Cerebellar nuclear complex (tissue), 1 donor: ENCODE results near the gene MYBPHL.

Experiments
- DNase-seq, 2 experiments: peaks; one replicate each; lab custom pipeline; 2025; lab: John Stamatoyannopoulos, UW

MYBPHL gene

GRCh38 chr1:109306832-109307273 is at the start of gene MYBPHL:
Gene MYBPHL (minus strand): TSS chr1:109307011. CDS start chr1:109306991, 20 bp downstream.
- DNase-seq: no peak

- DNase-seq: no peak
Measured at GRCh38 chr1:109356505-109356904, 49.7 kb upstream of the MYBPHL start.

- no peak for DNase-seq
Measured at GRCh38 chr1:109354929-109355328, 48.1 kb upstream of the MYBPHL start.

DNA sequence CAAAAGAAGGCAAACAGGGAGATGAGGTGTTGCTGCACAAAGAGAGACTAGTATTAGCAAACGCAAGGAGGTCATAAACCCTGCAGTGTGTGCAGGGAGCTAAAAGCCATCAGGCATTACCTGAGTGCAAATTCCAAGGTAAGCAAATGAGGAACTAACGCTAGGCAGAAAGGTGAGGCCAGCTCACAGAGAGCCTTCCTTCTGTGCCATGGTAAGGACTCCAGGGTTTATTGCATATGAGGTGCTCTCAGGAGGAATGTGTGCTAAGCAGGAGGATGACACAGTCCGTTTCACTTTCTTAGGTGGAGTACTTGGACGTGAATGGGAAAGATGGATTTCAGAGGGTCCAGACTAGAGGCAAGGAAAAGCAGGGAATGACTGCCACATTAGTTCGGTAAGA is 44.6 kb upstream of the MYBPHL start:
- DNase-seq: no peak

DNA sequence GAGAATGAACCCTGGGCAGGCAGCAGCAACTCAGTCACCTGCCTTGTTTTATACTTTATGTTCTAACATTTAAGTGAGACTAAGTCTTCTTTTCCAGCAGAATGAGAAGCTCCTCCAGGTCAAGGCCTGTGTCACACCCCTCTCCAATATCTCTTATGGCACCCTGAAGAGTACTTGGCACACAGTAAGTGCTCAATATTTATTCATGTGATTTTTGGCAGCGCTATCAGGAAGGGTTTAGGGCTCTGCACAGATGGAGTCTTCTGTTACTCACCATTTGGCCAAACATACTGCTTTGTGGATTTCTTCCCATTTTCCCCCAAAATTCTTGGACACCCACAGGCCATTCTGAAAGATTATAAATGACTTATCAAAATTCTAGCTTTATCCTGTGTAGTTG is 43.8 kb upstream of the MYBPHL start:
- no peak for DNase-seq

GRCh38 chr1:109350182-109350581 is 43.4 kb upstream of the MYBPHL start:
- no peak for DNase-seq

- no peak for DNase-seq
Measured at GRCh38 chr1:109347511-109347910, 40.7 kb upstream of the MYBPHL start.

DNA sequence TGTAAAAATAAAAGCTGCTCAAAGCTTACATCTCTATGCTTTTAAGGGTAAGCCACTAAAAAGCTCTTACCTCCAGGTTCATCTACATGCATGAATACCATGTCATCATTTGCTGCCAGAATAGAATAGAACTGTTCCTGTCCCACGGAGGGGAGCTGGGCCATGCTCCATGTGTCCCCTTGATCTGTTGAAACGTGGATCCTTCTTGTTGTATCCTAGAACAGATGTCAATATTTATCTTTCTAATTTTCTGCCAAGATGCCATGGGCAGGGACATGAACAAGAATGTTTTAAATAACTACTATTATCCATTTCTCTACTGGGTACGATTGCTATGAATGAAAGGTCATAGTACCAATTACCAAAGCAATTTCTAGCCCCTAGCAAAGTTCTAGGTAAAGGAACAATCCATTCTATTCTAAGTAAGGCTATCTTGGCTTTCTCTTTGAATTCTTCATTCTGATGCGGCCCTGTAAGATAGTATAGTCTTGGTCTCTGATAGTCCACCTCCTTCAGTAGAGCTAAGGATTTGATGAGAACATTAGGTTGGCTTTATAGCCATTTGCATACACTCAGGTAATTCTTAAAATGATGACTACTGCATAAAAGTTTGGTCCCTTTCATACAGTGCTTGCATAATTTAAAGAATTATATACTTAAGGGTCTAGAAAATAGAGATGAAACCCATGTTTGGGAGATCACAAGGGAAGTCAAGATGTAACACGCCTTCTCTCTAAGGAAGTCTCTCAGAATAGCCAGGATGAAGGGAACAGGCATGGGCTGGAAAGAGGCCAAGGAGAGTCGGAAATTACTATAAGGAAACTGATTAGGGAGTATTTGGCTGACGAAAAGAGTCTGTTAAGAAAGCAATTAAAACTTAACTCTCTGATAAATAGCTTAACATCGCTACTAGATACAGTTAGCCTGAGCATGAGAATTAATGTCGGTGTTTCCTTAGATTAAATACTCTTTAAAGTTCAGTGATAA is 35.4 kb upstream of the MYBPHL start:
- no peak for DNase-seq

GRCh38 chr1:109338608-109339007 is 31.8 kb upstream of the MYBPHL start:
- DNase-seq: no peak

- DNase-seq: peak in 1 of 2 experiments; percentile 8
Measured at GRCh38 chr1:109338091-109338490, 31.3 kb upstream of the MYBPHL start.

- DNase-seq: no peak
Measured at GRCh38 chr1:109335091-109335490, 28.3 kb upstream of the MYBPHL start.

DNA sequence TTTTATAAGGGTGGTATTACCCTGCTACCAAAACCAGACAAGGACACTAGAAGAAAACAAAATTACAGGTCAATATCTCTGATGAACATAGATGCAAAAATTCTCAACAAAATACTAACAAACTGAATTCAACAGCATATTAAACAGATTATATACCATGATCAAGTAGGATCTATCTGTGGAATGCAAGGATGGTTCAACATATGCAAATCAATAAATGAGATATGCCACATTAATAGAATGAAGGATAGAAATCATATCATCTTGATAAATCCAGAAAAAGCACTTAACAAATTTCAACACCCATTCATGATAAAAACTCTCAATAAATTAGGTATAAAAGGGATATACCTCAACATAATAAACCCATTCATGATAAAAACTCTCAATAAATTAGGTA is 24.3 kb upstream of the MYBPHL start:
- DNase-seq: no peak

DNA sequence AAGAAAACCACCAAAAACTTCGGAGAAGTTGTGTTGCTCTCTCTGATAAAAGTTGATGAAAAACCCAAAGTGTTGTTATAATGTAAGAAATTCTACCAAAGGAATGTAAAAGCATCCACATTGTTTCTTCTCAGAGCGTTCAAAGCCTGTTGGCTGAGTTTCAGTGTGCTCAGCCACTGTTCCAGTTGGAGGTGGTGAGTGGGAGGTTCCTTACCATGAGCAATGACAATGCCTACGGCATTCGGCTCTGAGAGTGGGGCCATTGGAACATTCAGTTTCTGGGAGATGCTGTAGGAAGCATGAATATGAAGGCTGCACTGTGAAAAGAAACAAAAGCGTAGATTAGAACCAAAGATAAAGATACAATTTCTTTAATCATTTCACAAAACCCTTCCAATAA is 20.5 kb upstream of the MYBPHL start:
- no peak for DNase-seq

- DNase-seq: no peak
Measured at GRCh38 chr1:109322974-109323373, 16.2 kb upstream of the MYBPHL start.

GRCh38 chr1:109319114-109319513 is 12.3 kb upstream of the MYBPHL start:
- no peak for DNase-seq

DNA sequence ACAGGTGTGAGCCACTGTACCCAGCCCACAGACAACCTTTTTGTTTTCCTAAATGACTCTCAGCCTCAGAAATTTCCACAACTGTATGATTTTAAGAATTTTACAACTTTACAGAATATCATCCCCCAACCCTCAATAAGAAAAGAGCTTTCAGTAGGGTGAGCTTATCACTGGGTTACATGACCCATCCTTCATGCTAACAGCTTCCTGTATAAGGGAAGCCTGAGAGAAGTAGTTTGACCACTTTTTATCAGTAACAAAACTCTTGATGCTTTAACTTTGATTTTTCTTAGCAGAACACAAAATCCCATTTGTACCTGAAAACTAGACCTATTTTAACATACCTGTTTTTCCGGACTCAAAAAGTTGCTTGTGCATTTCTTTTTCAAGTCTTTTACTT is 9.7 kb upstream of the MYBPHL start:
- no peak for DNase-seq

- DNase-seq: no peak
Measured at GRCh38 chr1:109315288-109315687, 8.5 kb upstream of the MYBPHL start.

DNA sequence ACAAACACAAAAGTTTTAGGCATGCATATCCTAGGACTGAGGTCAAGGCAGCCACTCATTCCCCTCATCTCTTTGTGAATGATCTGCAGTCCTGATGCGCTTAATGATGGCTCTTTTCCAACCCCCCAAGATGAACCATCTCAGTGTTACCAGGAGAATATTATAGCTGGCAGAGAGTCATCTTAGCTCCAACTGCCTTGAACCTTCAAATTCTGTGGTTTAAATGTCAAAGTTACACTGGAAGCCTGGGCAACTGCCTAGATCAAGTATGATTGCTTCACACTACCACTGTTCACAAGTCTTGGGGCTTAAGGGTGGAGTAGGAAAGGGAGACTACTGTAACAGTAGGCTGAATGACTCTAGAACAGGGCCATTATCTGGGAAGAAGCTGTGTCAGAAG is 8.0 kb upstream of the MYBPHL start:
- no peak for DNase-seq

- DNase-seq: no peak
Measured at GRCh38 chr1:109312978-109313775, 6.4 kb upstream of the MYBPHL start.

GRCh38 chr1:109312246-109312645 is 5.4 kb upstream of the MYBPHL start:
- no peak for DNase-seq

GRCh38 chr1:109309347-109309746 is 2.5 kb upstream of the MYBPHL start:
- no peak for DNase-seq

DNA sequence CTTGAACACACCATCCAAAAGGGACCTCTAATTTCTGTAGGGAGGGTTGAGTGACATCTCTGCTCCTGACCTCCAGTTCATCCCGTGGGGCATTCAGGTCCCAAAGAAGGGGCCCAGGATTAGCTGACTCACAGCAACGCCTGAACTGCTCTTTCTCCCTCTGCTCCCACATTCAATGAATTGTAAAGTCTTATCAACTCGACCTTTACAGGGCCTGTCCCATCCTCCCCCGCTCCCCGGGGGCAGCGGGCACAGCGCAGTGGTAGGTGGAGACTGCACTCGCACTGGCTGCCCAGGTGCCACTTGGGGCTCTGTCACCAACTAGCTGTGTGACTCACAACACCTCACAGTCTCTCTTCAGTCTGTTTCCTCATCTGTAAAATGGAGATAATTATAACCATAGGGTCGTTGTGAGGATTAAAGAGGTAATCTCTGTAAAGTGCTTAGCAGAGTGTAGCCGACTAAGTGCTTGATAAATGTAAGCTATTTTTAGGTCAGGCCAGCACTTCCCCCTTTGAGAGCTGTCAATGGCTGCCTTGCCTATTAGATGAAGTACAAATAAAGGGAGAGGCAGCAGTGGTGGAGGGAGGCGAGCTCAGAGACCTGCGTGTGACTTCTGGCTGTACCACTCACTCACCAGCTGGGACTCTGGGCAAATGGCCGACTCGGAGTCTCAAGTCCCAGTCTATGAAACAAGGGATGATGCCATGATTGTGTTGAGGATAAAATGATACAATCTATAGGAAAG is 637 bp upstream of the MYBPHL start:
- DNase-seq: no peak
